Measurements from ENCODE around the gene MRPL52.

DNA sequence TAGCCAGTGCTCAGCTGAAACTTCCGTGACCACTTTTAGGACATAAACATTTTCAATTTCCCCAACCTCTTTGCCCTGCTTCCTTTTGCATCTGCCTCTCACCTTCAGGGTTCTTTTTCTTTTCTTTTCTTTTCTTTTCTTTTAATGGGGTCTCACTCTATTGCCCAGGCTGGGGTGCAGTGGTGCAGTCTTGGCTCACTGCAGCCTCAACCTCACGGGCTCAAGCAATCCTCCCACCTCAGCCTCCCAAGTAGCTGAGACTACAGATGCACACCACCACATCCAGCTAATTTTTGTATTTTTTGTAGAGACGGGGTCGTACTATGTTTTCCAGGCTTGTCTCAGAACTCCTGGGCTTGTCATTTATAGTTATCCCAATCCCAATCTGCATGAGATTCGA is 37.2 kb downstream of the MRPL52 start:
- TF ChIP-seq, protein P1, sequence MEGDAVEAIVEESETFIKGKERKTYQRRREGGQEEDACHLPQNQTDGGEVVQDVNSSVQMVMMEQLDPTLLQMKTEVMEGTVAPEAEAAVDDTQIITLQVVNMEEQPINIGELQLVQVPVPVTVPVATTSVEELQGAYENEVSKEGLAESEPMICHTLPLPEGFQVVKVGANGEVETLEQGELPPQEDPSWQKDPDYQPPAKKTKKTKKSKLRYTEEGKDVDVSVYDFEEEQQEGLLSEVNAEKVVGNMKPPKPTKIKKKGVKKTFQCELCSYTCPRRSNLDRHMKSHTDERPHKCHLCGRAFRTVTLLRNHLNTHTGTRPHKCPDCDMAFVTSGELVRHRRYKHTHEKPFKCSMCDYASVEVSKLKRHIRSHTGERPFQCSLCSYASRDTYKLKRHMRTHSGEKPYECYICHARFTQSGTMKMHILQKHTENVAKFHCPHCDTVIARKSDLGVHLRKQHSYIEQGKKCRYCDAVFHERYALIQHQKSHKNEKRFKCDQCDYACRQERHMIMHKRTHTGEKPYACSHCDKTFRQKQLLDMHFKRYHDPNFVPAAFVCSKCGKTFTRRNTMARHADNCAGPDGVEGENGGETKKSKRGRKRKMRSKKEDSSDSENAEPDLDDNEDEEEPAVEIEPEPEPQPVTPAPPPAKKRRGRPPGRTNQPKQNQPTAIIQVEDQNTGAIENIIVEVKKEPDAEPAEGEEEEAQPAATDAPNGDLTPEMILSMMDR (IDR thresholded peaks at IDR 0.05) = no peak
- TF ChIP-seq EP300 (IDR thresholded peaks at IDR 0.05) (no peak), POLR2A (IDR thresholded peaks at IDR 0.05) (no peak)

Data from ovary (tissue), 3 donors.